ENCODE measurements around the gene SAG. TPM values are rescaled to one million over a fixed set of nuclear protein-coding genes. Genes with fewer than 3 reads are reported as not detected.

SAG gene
- total and polyA plus RNA-seq, 4 donors = not detected

GRCh38 chr2:233354500-233354924 lies 46.9 kb downstream of the SAG start:
- H3K27ac ChIP-seq (ENCODE audit: low read depth in 1 of 2, low read length in 2 of 2) = no peak overlapping the region
- no peak for TF ChIP-seq FOXA1 (IDR thresholded peaks at IDR 0.05)
- no peak for TF ChIP-seq YY1 (IDR thresholded peaks at IDR 0.05)
- no peak for TF ChIP-seq JUND (IDR thresholded peaks at IDR 0.05)
- TF ChIP-seq MAX (IDR thresholded peaks at IDR 0.05) = no peak
- no peak for TF ChIP-seq GABPA (IDR thresholded peaks at IDR 0.05 in 1 of 2, conservative IDR thresholded peaks at IDR 0.05 in 1 of 2)
- TF ChIP-seq ATF3 (IDR thresholded peaks at IDR 0.05) = no peak
- TF ChIP-seq ZBTB33 (IDR thresholded peaks at IDR 0.05) = no peak
- no peak for TF ChIP-seq HNF4A (conservative IDR thresholded peaks at IDR 0.05)
- DNase-seq (ENCODE audit: low spot score) = no peak
- under 1% methylated on average over 77 of the region's 77 CpGs for WGBS
- no peaks in the 10 kb centered on the region for H3K9me3 ChIP-seq (ENCODE audit: control insufficient read depth in 4 of 4, low read length in 3 of 4)
- peaks cover 10 to 54% (median 28%) of the 10 kb centered on the region in 4 donors for H3K4me1 ChIP-seq (ENCODE audit: control insufficient read depth in 4 of 4, insufficient read depth in 4 of 4, low read length in 3 of 4)
- H3K36me3 ChIP-seq (ENCODE audit: control insufficient read depth in 4 of 4, insufficient read depth in 3 of 4, low read depth in 1 of 4, low read length in 3 of 4) = no peaks in the 10 kb centered on the region
- H3K27me3 ChIP-seq (ENCODE audit: control insufficient read depth in 4 of 4, insufficient read depth in 4 of 4, low read length in 3 of 4) = no peaks in the 10 kb centered on the region
- peak overlapping the region; percentile 29 to 90 (median 31) for H3K4me3 ChIP-seq (ENCODE audit: low read depth in 1 of 3, low read length in 3 of 3)
- H3K9ac ChIP-seq (ENCODE audit: low read depth in 1 of 2, low read length in 2 of 2) = no peak overlapping the region

- Histone ChIP-seq H3K27me3 (ENCODE audit: control insufficient read depth in 4 of 4, insufficient read depth in 4 of 4, low read length in 3 of 4) (no peaks in the 10 kb centered on the region), H3K4me3 (ENCODE audit: low read depth in 1 of 3, low read length in 3 of 3) (peak overlapping the region; percentile 62 to 90 (median 71)), H3K36me3 (ENCODE audit: control insufficient read depth in 4 of 4, insufficient read depth in 3 of 4, low read depth in 1 of 4, low read length in 3 of 4) (no peaks in the 10 kb centered on the region), H3K27ac (ENCODE audit: low read depth in 1 of 2, low read length in 2 of 2) (no peak overlapping the region), H3K9me3 (ENCODE audit: control insufficient read depth in 4 of 4, low read length in 3 of 4) (no peaks in the 10 kb centered on the region), H3K4me1 (ENCODE audit: control insufficient read depth in 4 of 4, insufficient read depth in 4 of 4, low read length in 3 of 4) (peaks cover 10 to 49% (median 24%) of the 10 kb centered on the region in 4 donors), H3K9ac (ENCODE audit: low read depth in 1 of 2, low read length in 2 of 2) (peak overlapping the region in 1 of 2 donors; percentile 47)
- TF ChIP-seq REST (IDR thresholded peaks at IDR 0.05) (no peak), TAF1 (conservative IDR thresholded peaks at IDR 0.05) (no peak), SP1 (IDR thresholded peaks at IDR 0.05) (no peak), CTCF (IDR thresholded peaks at IDR 0.05; ENCODE audit: low read depth, low read length, missing input control) (no peak), RXRA (IDR thresholded peaks at IDR 0.05) (no peak), FOXA1 (IDR thresholded peaks at IDR 0.05) (no peak), HNF4G (IDR thresholded peaks at IDR 0.05) (no peak), EGR1 (IDR thresholded peaks at IDR 0.05; ENCODE audit: low read depth in 2 of 2) (no peak), ZBTB33 (IDR thresholded peaks at IDR 0.05) (no peak), JUND (IDR thresholded peaks at IDR 0.05) (no peak), HNF4A (conservative IDR thresholded peaks at IDR 0.05) (no peak), FOXA2 (IDR thresholded peaks at IDR 0.05) (no peak), NR2F2 (IDR thresholded peaks at IDR 0.05) (no peak), YY1 (IDR thresholded peaks at IDR 0.05) (no peak), MAX (IDR thresholded peaks at IDR 0.05) (no peak), RAD21 (IDR thresholded peaks at IDR 0.05) (no peak)
- no peak for DNase-seq (ENCODE audit: low spot score)
- WGBS = 3% methylated on average over 46 of the region's 46 CpGs
Observed at GRCh38 chr2:233354971-233355574, 47.5 kb downstream of the SAG start.

Measured in liver (tissue), 9 donors.